MM.1S (cell line): ENCODE measurements around the gene ABCE1.

Source experiments
- DNase-seq: peaks from one replicate; pipeline ENCODE4 v3.0.0-alpha.2; 2015
- H2AFZ ChIP-seq: fragments of 300-600 bp; sonication (generic); 2 replicates; pipeline ENCODE4 v1.6.0; 2016; ENCODE audit warnings: antibody characterized with exemption, low read length
- H3F3A ChIP-seq: fragments of 300-600 bp; sonication (generic); 2 replicates; pipeline ENCODE4 v1.6.1; 2016; ENCODE audit warnings: mild to moderate bottlenecking, antibody characterized with exemption, low read length, moderate library complexity, mixed read lengths; ENCODE audit not compliant: insufficient read depth
- H3K27ac ChIP-seq: fragments of 300-600 bp; sonication (generic); 2 replicates; pipeline ENCODE4 v1.5.1; 2016; ENCODE audit warnings: mild to moderate bottlenecking, low read length
- H3K27me3 ChIP-seq: fragments of 300-600 bp; sonication (generic); replicated peaks from 2 replicates; pipeline ENCODE4 v1.6.0; 2016; ENCODE audit warnings: low read length; ENCODE audit not compliant: insufficient read depth
- H3K36me3 ChIP-seq: fragments of 300-600 bp; sonication (generic); replicated peaks from 2 replicates; pipeline ENCODE4 v1.6.1; 2016; ENCODE audit warnings: mild to moderate bottlenecking, low read length, mixed read lengths; ENCODE audit not compliant: insufficient read depth
- H3K4me1 ChIP-seq: fragments of 300-600 bp; sonication (generic); 2 replicates; pipeline ENCODE4 v1.6.1; 2016; ENCODE audit warnings: low read length, mixed read lengths
- H3K4me2 ChIP-seq: fragments of 300-600 bp; sonication (generic); 2 replicates; pipeline ENCODE4 v1.6.0; 2016; ENCODE audit warnings: low read depth, low read length
- H3K4me3 ChIP-seq: fragments of 300-600 bp; sonication (generic); 2 replicates; pipeline ENCODE4 v1.5.1; 2016; ENCODE audit warnings: low read length, mixed read lengths
- H3K79me2 ChIP-seq: fragments of 300-600 bp; sonication (generic); 2 replicates; pipeline ENCODE4 v1.6.1; 2016; ENCODE audit warnings: mixed run types, low read length, mixed read lengths
- H3K9ac ChIP-seq: fragments of 300-600 bp; sonication (generic); 2 replicates; pipeline ENCODE4 v1.6.1; 2016; ENCODE audit warnings: low read length, mixed read lengths
- H3K9me2 ChIP-seq: fragments of 300-600 bp; sonication (generic); replicated peaks from 2 replicates; pipeline ENCODE4 v1.6.1; 2016; ENCODE audit warnings: mild to moderate bottlenecking, low read length, mixed read lengths; ENCODE audit not compliant: insufficient read depth
- H3K9me3 ChIP-seq: fragments of 300-600 bp; sonication (generic); replicated peaks from 2 replicates; pipeline ENCODE4 v1.6.1; 2016; ENCODE audit warnings: mild to moderate bottlenecking, low read length, mixed read lengths; ENCODE audit not compliant: insufficient read depth
- H4K20me1 ChIP-seq: fragments of 300-600 bp; sonication (generic); 2 replicates; pipeline ENCODE4 v1.6.1; 2016; ENCODE audit warnings: mild to moderate bottlenecking, low read length, moderate library complexity, mixed read lengths; ENCODE audit not compliant: insufficient read depth
- CTCF ChIP-seq: fragments of 300-600 bp; sonication (generic); IDR thresholded peaks from 2 replicates; pipeline ENCODE4 v1.5.1; 2016; ENCODE audit warnings: antibody characterized with exemption, low read length, mixed read lengths
- EZH2 ChIP-seq: fragments of 300-600 bp; sonication (generic); optimal IDR thresholded peaks from 2 replicates; pipeline ENCODE3; 2017; ENCODE audit warnings: low read depth, mild to moderate bottlenecking, antibody characterized with exemption, low read length, mixed read lengths
- EZH2phosphoT487 ChIP-seq: fragments of 300-600 bp; sonication (generic); IDR thresholded peaks from 2 replicates; pipeline ENCODE4 v1.6.1; 2018; ENCODE audit warnings: antibody characterized with exemption, low read length

The ABCE1 gene

DNA sequence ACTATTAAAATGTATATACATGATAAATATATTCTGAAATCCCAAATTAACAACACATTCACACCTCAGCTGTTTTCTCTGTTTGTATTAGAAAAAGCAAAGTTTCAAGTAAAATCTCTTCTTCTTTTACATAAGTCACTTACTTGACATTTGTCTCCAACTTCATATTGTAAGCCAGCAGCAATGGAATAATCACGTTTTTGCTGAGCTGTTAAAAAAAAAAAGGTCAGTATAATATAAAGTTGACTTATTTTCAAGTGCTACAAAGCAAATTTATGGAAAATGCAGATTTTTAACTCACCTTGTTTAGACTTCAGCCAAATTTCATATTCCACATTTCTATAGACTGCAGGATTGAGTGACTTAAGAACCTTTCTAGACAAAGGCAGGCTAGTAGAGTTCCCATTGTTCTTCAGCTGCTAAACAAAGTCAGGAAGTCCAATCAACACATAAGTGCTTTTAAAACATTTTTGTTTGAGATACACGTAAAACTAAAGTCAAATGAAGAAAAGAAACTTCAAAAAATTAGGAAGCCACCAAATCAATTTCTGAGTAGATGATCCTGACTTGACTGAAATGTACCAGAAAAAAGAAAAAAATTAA is 57.3 kb downstream of the ABCE1 start:
- no peak for DNase-seq
- peaks cover 10% of the 10 kb centered on the region; the same call in 1 of the 2 replicates for H3F3A ChIP-seq
- no peak overlapping the region for H3K4me3 ChIP-seq
- peaks cover 25% of the 10 kb centered on the region for H3K79me2 ChIP-seq
- no peak overlapping the region for H3K9ac ChIP-seq
- no peaks in the 10 kb centered on the region for H3K9me2 ChIP-seq
- no peaks in the 10 kb centered on the region for H3K27me3 ChIP-seq
- no peaks in the 10 kb centered on the region for H4K20me1 ChIP-seq
- peaks cover 25% of the 10 kb centered on the region for H3K4me1 ChIP-seq
- H3K4me2 ChIP-seq = no peak overlapping the region
- H3K27ac ChIP-seq = no peak overlapping the region
- no peaks in the 10 kb centered on the region for H3K9me3 ChIP-seq
- no peaks in the 10 kb centered on the region for H3K36me3 ChIP-seq
- no peak overlapping the region for H2AFZ ChIP-seq
- TF ChIP-seq EZH2 (no peak), CTCF (no peak), EZH2phosphoT487 (no peak)

- Histone ChIP-seq H3K9me3 (no peaks in the 10 kb centered on the region), H3K9me2 (no peaks in the 10 kb centered on the region), H3K4me3 (no peak overlapping the region), H3K4me2 (no peak overlapping the region), H3K9ac (no peak overlapping the region), H3K4me1 (peaks cover 25% of the 10 kb centered on the region), H2AFZ (no peak overlapping the region), H3K79me2 (peaks cover 33% of the 10 kb centered on the region), H3K36me3 (no peaks in the 10 kb centered on the region), H3F3A (peaks cover 10% of the 10 kb centered on the region; the same call in 1 of the 2 replicates), H3K27ac (no peak overlapping the region), H4K20me1 (no peaks in the 10 kb centered on the region), H3K27me3 (no peaks in the 10 kb centered on the region)
- no peak for TF ChIP-seq EZH2phosphoT487
- TF ChIP-seq EZH2 = no peak
- no peak for DNase-seq
Observed at GRCh38 chr4:145156986-145157385, 58.9 kb downstream of the ABCE1 start.

GRCh38 chr4:145161549-145161948 is 63.4 kb downstream of the ABCE1 start:
- Histone ChIP-seq H3K36me3 (no peaks in the 10 kb centered on the region), H3F3A (peaks cover 4% of the 10 kb centered on the region; the same call in 1 of the 2 replicates), H3K9ac (no peak overlapping the region), H3K4me2 (no peak overlapping the region), H3K9me2 (no peaks in the 10 kb centered on the region), H3K9me3 (no peaks in the 10 kb centered on the region), H4K20me1 (no peaks in the 10 kb centered on the region), H3K79me2 (peaks cover 30% of the 10 kb centered on the region), H3K4me3 (no peak overlapping the region), H3K4me1 (peaks cover 10% of the 10 kb centered on the region; the same call in 1 of the 2 replicates), H3K27ac (no peak overlapping the region), H3K27me3 (no peaks in the 10 kb centered on the region), H2AFZ (no peak overlapping the region)
- TF ChIP-seq EZH2phosphoT487 (no peak), CTCF (no peak), EZH2 (no peak)
- no peak for DNase-seq

DNA sequence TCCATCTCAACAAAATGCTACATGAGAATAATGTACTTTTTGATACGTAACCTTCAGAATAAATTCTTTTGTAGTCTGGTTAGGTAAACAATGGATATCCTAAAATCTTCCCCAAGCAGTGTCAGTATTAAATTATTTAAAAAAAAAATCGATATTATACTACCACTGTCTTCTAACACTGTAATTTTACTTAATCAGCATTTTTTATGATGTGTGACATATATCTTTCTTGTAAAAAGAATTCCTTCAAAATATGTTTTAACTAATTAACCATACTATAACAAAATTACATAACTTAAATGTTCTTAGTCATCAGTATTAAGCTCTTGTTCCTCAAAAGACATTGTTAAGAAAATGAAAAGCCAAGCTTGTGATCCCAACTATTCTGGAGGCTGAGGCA is 69.8 kb downstream of the ABCE1 start:
- Histone ChIP-seq H3F3A (no peaks in the 10 kb centered on the region), H3K9me2 (no peaks in the 10 kb centered on the region), H3K36me3 (peaks cover 14% of the 10 kb centered on the region; the same call in 1 of the 2 replicates), H2AFZ (no peak overlapping the region), H3K4me1 (no peaks in the 10 kb centered on the region), H3K27me3 (no peaks in the 10 kb centered on the region), H3K27ac (no peak overlapping the region), H3K9ac (no peak overlapping the region), H3K4me2 (no peak overlapping the region), H3K4me3 (no peak overlapping the region), H4K20me1 (no peaks in the 10 kb centered on the region; the same call in 1 of the 2 replicates), H3K79me2 (peaks cover 58% of the 10 kb centered on the region), H3K9me3 (no peaks in the 10 kb centered on the region)
- TF ChIP-seq EZH2 (no peak), CTCF (no peak), EZH2phosphoT487 (no peak)
- no peak for DNase-seq
